WTC11 (cell line): ENCODE results near the gene FAM200B. TPM values are rescaled to one million over a fixed set of nuclear protein-coding genes. Genes with fewer than 3 reads are reported as not detected.

ENCODE experiments used
- ATAC-seq: fragments of 200-7000 bp; cut with Tn5 transposase; 2 replicates; pipeline ENCODE4 v1.10.0; 2021; ENCODE audit warnings: mild to moderate bottlenecking, moderate library complexity
- CTCF ChIA-PET: fragments of 300-600 bp; sonication (Branson Sonifier 250); formaldehyde crosslinking; loops from one replicate; lab custom pipeline; 2021; ENCODE audit warnings: antibody characterized with exemption; lab: Charles Lee
- POLR2A ChIA-PET: fragments of 350-600 bp; sonication (Branson Sonifier 250); formaldehyde crosslinking; loops from one replicate; lab custom pipeline; 2021; ENCODE audit warnings: antibody characterized with exemption; lab: Charles Lee
- DNase-seq: peaks from one replicate; pipeline ENCODE4 v3.0.0; 2021; ENCODE audit warnings: low spot score
- H3K27ac Mint-ChIP-seq: 2 replicates; pipeline ENCODE4 v1.8.0; 2021; ENCODE audit warnings: mixed read lengths
- H3K27me3 Mint-ChIP-seq: 2 replicates; pipeline ENCODE4 v1.8.0; 2021; ENCODE audit warnings: low read depth, mild to moderate bottlenecking, moderate library complexity, mixed read lengths
- H3K36me3 Mint-ChIP-seq: 2 replicates; pipeline ENCODE4 v1.8.0; 2021; ENCODE audit warnings: mixed read lengths
- H3K4me1 Mint-ChIP-seq: 2 replicates; pipeline ENCODE4 v1.8.0; 2022; ENCODE audit warnings: mixed read lengths
- H3K4me3 Mint-ChIP-seq: 2 replicates; pipeline ENCODE4 v1.8.0; 2021; ENCODE audit warnings: mild to moderate bottlenecking, moderate library complexity, mixed read lengths
- H3K9me3 Mint-ChIP-seq: 2 replicates; pipeline ENCODE4 v1.8.0; 2021; ENCODE audit warnings: mixed read lengths
- CREB1 ChIP-seq: sonication (generic); formaldehyde crosslinking; IDR thresholded peaks from 2 replicates; pipeline ENCODE4 v1.8.0; 2023; ENCODE audit warnings: mild to moderate bottlenecking, missing genetic modification reagents
- FOXP4 ChIP-seq: sonication (generic); formaldehyde crosslinking; IDR thresholded peaks from 2 replicates; pipeline ENCODE4 v1.8.0; 2022; ENCODE audit warnings: mild to moderate bottlenecking, missing genetic modification reagents
- GABPB1 ChIP-seq: sonication (generic); formaldehyde crosslinking; IDR thresholded peaks from 2 replicates; pipeline ENCODE4 v1.8.1; 2023; ENCODE audit warnings: mild to moderate bottlenecking, missing genetic modification reagents
- HMGA2 ChIP-seq: fragments of 250-450 bp; sonication (Bioruptor Pico); IDR thresholded peaks from 2 replicates; pipeline ENCODE4 v1.4.0; 2021; ENCODE audit warnings: mild to moderate bottlenecking, moderate library complexity
- NFATC4 ChIP-seq: fragments of 250-450 bp; sonication (Bioruptor Pico); IDR thresholded peaks from 2 replicates; pipeline ENCODE4 v1.9.0; 2021; ENCODE audit warnings: mild to moderate bottlenecking
- NR2C2 ChIP-seq: sonication (generic); formaldehyde crosslinking; IDR thresholded peaks from 2 replicates; pipeline ENCODE4 v1.8.0; 2022; ENCODE audit warnings: mild to moderate bottlenecking, missing genetic modification reagents
- PREB ChIP-seq: sonication (generic); formaldehyde crosslinking; IDR thresholded peaks from 2 replicates; pipeline ENCODE4 v1.8.1; 2022; ENCODE audit warnings: mild to moderate bottlenecking, missing genetic modification reagents, moderate library complexity, borderline replicate concordance
- SMAD4 ChIP-seq: sonication (generic); formaldehyde crosslinking; IDR thresholded peaks from 2 replicates; pipeline ENCODE4 v1.8.0; 2022; ENCODE audit warnings: mild to moderate bottlenecking, missing genetic modification reagents
- TCF7 ChIP-seq: sonication (generic); formaldehyde crosslinking; IDR thresholded peaks from 2 replicates; pipeline ENCODE4 v1.8.0; 2022; ENCODE audit warnings: mild to moderate bottlenecking, low read depth, missing genetic modification reagents, moderate library complexity
- TEAD4 ChIP-seq: sonication (generic); formaldehyde crosslinking; IDR thresholded peaks from 2 replicates; pipeline ENCODE4 v1.8.0; 2022; ENCODE audit warnings: mild to moderate bottlenecking, missing genetic modification reagents
- TP53 ChIP-seq: sonication (generic); formaldehyde crosslinking; IDR thresholded peaks from 2 replicates; pipeline ENCODE4 v1.8.1; 2023; ENCODE audit warnings: mild to moderate bottlenecking, missing genetic modification reagents
- ZNF396 ChIP-seq: fragments of 250-450 bp; sonication (Bioruptor Pico); IDR thresholded peaks from 2 replicates; pipeline ENCODE4 v1.8.0; 2021; ENCODE audit warnings: mild to moderate bottlenecking, moderate library complexity, borderline replicate concordance
- total RNA-seq: library from RNA; stranded (reverse); gene quantifications from 3 replicates; pipeline ENCODE4 v1.2.3, GENCODE V29; 2021

Gene FAM200B
- total RNA-seq, 1 experiment from 2014 or later, result 28.4 TPM

DNA sequence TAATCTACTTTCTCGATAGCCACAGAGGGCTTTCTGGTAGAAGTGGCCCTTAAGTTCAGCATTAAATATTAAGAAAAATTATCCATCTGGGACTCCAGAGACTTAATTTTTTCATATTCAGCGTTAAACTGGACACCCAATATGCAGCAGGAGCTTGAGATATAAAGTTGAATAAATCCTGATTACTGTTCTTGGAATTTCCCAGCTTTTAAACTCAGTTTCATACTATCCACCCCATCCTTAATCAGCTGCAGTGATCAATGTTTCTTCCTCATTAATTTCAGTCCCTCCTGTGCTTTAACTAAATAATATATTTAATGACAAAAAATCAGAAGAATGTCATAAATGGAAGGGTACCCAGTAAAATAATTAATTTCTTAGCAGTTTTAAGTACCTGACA, 22.8 kb upstream of the FAM200B start:
- Mint-ChIP-seq H3K27ac (no peak overlapping the region), H3K9me3 (no peaks in the 10 kb centered on the region), H3K36me3 (no peaks in the 10 kb centered on the region; the same call in 1 of the 2 replicates), H3K27me3 (peaks cover 2% of the 10 kb centered on the region; the same call in 1 of the 2 replicates), H3K4me1 (peaks cover 15% of the 10 kb centered on the region), H3K4me3 (no peak overlapping the region)
- DNase-seq (no peak), ATAC-seq (no peak)
- CTCF ChIA-PET, result no interaction called here
- no peak for TF ChIP-seq NR2C2
- TF ChIP-seq TEAD4 (CRISPR knock-in tag), result no peak
- TF ChIP-seq ZNF396 (CRISPR knock-in tag), result no peak
- TF ChIP-seq GABPB1, result no peak
- no peak for TF ChIP-seq TCF7 (CRISPR knock-in tag)
- no peak for TF ChIP-seq SMAD4 (CRISPR knock-in tag)
- POLR2A ChIA-PET, result no interaction called here

DNA sequence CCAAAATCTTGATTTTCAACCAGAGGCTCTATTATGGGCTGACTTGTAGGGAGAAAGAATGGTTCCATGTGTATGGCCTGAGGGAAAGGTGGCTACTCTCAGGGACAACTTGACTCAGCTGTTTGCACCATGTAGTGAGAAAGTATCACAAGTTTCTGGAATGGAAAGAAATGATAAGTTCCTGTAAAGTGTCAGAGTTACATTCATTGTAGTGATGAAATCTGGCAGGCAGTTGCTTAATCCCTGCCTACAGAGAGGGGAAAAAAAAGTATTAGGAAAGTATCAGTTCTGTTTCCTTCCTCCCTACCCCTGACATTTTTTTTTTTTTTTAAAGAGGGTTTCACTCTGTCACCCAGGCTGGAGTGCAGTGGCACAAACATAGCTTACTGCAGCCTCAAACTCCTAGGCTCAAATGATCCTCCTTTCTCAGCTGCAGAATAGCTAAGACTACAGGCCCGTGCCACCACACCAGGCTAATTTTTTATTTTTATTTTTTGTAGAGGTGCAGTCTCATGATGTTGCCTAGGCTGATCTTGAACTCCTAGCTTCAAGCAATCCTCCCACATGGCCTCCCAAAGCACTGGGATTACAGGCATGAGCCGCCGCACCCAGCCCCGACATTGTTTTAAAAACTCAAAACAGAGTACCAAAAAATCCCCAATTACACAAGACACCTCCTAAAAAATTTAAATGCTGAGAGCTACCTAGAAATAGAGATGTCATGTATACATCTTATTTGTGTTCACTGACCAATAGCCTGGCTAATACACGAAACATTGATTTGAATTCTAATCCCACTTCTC, 21.7 kb upstream of the FAM200B start:
- Mint-ChIP-seq H3K27ac (no peak overlapping the region), H3K27me3 (peaks cover 2% of the 10 kb centered on the region; the same call in 1 of the 2 replicates), H3K4me1 (peaks cover 10% of the 10 kb centered on the region), H3K9me3 (no peaks in the 10 kb centered on the region), H3K36me3 (no peaks in the 10 kb centered on the region; the same call in none of the 2 replicates), H3K4me3 (no peak overlapping the region)
- ATAC-seq, result no peak
- TF ChIP-seq TP53 (CRISPR knock-in tag) (no peak), GABPB1 (peak; percentile 70)
- CTCF ChIA-PET, result no interaction called here
- DNase-seq, result no peak
- POLR2A ChIA-PET, result interaction anchor here (0.6 kb wide), 1 partner anchor 1924 kb away, joined by 4 read pairs; no protein-coding TSS in a partner anchor

- TF ChIP-seq NFATC4 (no peak), HMGA2 (no peak), PREB (CRISPR knock-in tag) (no peak), CREB1 (CRISPR knock-in tag) (no peak), FOXP4 (CRISPR knock-in tag) (no peak)
- ChIA-PET POLR2A (no interaction called here), CTCF (no interaction called here)
- H3K27me3 Mint-ChIP-seq, result no peaks in the 10 kb centered on the region
- peaks cover 21% of the 10 kb centered on the region for H3K36me3 Mint-ChIP-seq
- DNase-seq (no peak), ATAC-seq (no peak; the same call in 1 of the 2 replicates)
- no peaks in the 10 kb centered on the region for H3K4me1 Mint-ChIP-seq
- H3K4me3 Mint-ChIP-seq, result no peak overlapping the region
- no peaks in the 10 kb centered on the region for H3K9me3 Mint-ChIP-seq
- no peak overlapping the region; the same call in 1 of the 2 replicates for H3K27ac Mint-ChIP-seq
Observed at GRCh38 chr4:15665753-15666365, 15.8 kb upstream of the FAM200B start.

DNA sequence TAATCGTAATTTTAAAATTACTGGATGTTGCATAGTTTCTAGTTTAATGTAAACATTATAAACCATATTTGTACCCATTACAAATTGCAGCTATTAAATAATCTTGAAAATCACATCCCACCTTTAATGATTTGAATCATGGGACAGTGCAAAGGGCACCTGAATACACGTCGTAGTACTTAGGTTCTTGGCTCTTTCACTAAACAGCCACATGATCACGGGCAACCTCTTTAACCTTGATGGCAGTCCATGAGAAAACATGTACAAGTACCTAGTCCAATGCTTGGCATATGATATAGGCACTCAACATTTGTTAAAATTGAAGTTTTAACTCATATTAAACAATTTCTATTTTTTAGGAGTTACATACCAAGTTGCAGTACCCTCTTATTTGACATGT, 14.6 kb upstream of the FAM200B start:
- H3K9me3 Mint-ChIP-seq, result no peaks in the 10 kb centered on the region
- no peak overlapping the region for H3K4me3 Mint-ChIP-seq
- ATAC-seq (no peak), DNase-seq (no peak)
- peaks cover 27% of the 10 kb centered on the region for H3K36me3 Mint-ChIP-seq
- no peaks in the 10 kb centered on the region for H3K27me3 Mint-ChIP-seq
- no peak overlapping the region for H3K27ac Mint-ChIP-seq
- CTCF ChIA-PET, result interaction anchor here (0.7 kb wide), 1 partner anchor 10 kb away, joined by 3 read pairs; no protein-coding TSS in a partner anchor
- POLR2A ChIA-PET, result no interaction called here
- no peaks in the 10 kb centered on the region for H3K4me1 Mint-ChIP-seq
- TF ChIP-seq CREB1 (CRISPR knock-in tag), result no peak
